NT2/D1 (cell line): ENCODE data around the gene TMEM62.
"Not testable (repeated sequence)": the region's sequence is repeated elsewhere in the genome, so short reads cannot be mapped to it uniquely, and the experiment has no call there.

Experiments used
- DNase-seq: peaks from one replicate; pipeline ENCODE4 v3.0.0-alpha.2; 2011; ENCODE audit warnings: low read depth, low spot score
- H3K27me3 ChIP-seq: 2 replicates; pipeline ENCODE4 v1.6.0; 2011; ENCODE audit warnings: mild to moderate bottlenecking; ENCODE audit not compliant: insufficient read length, insufficient read depth
- H3K36me3 ChIP-seq: 2 replicates; pipeline ENCODE4 v1.6.1; 2011; ENCODE audit warnings: mild to moderate bottlenecking, low read length, mixed read lengths; ENCODE audit not compliant: insufficient read depth, insufficient read length
- H3K4me1 ChIP-seq: 2 replicates; pipeline ENCODE4 v1.5.1; 2011; ENCODE audit not compliant: insufficient read depth, insufficient read length
- H3K4me3 ChIP-seq: 2 replicates; pipeline ENCODE4 v1.5.1; 2011; ENCODE audit warnings: low read depth; ENCODE audit not compliant: insufficient read length
- H3K9ac ChIP-seq: 2 replicates; pipeline ENCODE4 v1.6.0; 2011; ENCODE audit warnings: low read depth; ENCODE audit not compliant: insufficient read length
- H3K9me3 ChIP-seq: 2 replicates; pipeline ENCODE4 v1.5.1; 2011; ENCODE audit warnings: mild to moderate bottlenecking, low read length; ENCODE audit not compliant: insufficient read depth
- SUZ12 ChIP-seq: IDR thresholded peaks from 2 replicates; pipeline ENCODE4 v1.6.1; 2011; ENCODE audit not compliant: insufficient read length, insufficient read depth; ENCODE audit errors: extremely low read depth
- YY1 ChIP-seq: IDR thresholded peaks from 2 replicates; pipeline ENCODE4 v1.6.1; 2011; ENCODE audit not compliant: insufficient read length, insufficient read depth
- ZNF274 ChIP-seq: IDR thresholded peaks from 2 replicates; pipeline ENCODE4 v1.6.1; 2011; ENCODE audit warnings: mild to moderate bottlenecking, low read depth, low read length

Gene TMEM62

GRCh38 chr15:43193710-43194109 lies 60.3 kb downstream of the TMEM62 start:
- no peak for DNase-seq
- Histone ChIP-seq H3K4me3 (no peak overlapping the region), H3K4me1 (no peaks in the 10 kb centered on the region), H3K9ac (no peak overlapping the region), H3K9me3 (no peaks in the 10 kb centered on the region; the same call in 1 of the 2 replicates), H3K27me3 (no peaks in the 10 kb centered on the region), H3K36me3 (peaks cover 52% of the 10 kb centered on the region)
- TF ChIP-seq YY1 (no peak), ZNF274 (no peak), SUZ12 (no peak)

DNA sequence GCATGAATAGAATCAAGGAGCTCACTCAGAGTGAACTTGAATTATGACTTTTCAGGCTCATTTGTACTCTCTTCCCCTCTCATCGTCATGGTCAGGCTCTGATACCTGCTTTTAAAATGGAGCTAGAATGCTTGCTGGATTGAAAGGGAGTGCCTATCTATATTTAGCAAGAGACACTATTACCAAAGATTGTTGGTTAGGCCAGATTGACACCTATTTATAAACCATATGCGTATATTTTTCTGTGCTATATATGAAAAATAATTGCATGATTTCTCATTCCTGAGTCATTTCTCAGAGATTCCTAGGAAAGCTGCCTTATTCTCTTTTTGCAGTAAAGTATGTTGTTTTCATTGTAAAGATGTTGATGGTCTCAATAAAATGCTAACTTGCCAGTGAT lies 61.4 kb downstream of the TMEM62 start:
- TF ChIP-seq YY1 = no peak
- peaks cover 45% of the 10 kb centered on the region for H3K36me3 ChIP-seq

GRCh38 chr15:43196760-43197548 lies 63.6 kb downstream of the TMEM62 start:
- no peaks in the 10 kb centered on the region for H3K4me1 ChIP-seq
- no peak for DNase-seq
- H3K36me3 ChIP-seq = peaks cover 24% of the 10 kb centered on the region
- no peak overlapping the region for H3K4me3 ChIP-seq
- H3K9me3 ChIP-seq = no peaks in the 10 kb centered on the region; the same call in 1 of the 2 replicates
- no peaks in the 10 kb centered on the region for H3K27me3 ChIP-seq
- no peak overlapping the region for H3K9ac ChIP-seq
- TF ChIP-seq SUZ12 (no peak), ZNF274 (no peak), YY1 (no peak)

More for the DNA sequence above, 61.4 kb downstream of the TMEM62 start:
- Histone ChIP-seq H3K4me1 (no peaks in the 10 kb centered on the region), H3K9ac (no peak overlapping the region), H3K27me3 (no peaks in the 10 kb centered on the region), H3K4me3 (no peak overlapping the region), H3K9me3 (no peaks in the 10 kb centered on the region; the same call in 1 of the 2 replicates)
- no peak for DNase-seq

- not testable (repeated sequence) for H3K4me1 ChIP-seq, H3K4me3 ChIP-seq, H3K9ac ChIP-seq, H3K27me3 ChIP-seq, H3K9me3 ChIP-seq, DNase-seq
- H3K36me3 ChIP-seq = peaks cover 16% of the 10 kb centered on the region
Measured at GRCh38 chr15:43197773-43198172, 64.4 kb downstream of the TMEM62 start.

GRCh38 chr15:43198556-43198955 lies 65.2 kb downstream of the TMEM62 start:
- H3K27me3 ChIP-seq, H3K4me1 ChIP-seq: not testable (repeated sequence)
- H3K36me3 ChIP-seq = peaks cover 13% of the 10 kb centered on the region

DNA sequence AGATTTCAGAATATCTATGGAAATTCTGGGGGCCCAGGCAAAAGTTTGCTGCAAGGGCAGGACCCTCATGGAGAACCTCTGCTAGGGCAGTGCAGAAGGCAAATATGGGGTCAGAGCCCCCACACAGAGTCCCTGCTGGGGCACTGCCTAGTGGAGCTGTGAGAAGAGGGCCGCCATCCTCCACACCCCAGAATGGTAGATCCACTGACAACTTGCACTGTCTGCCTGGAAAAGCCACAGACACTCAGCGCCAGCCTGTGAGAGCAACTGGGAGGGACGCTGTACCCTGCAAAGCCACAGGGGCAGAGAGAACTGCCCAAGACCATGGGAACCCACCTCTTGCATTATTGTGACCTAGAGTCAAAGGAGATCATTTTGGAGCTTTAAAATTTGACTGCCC lies 65.6 kb downstream of the TMEM62 start:
- DNase-seq = no peak
- H3K4me3 ChIP-seq = no peak overlapping the region
- no peaks in the 10 kb centered on the region; the same call in 1 of the 2 replicates for H3K9me3 ChIP-seq
- H3K9ac ChIP-seq = no peak overlapping the region
- no peaks in the 10 kb centered on the region for H3K27me3 ChIP-seq
- TF ChIP-seq ZNF274 (no peak), SUZ12 (no peak), YY1 (no peak)
- H3K4me1 ChIP-seq = no peaks in the 10 kb centered on the region
- peaks cover 13% of the 10 kb centered on the region for H3K36me3 ChIP-seq

More at GRCh38 chr15:43198556-43198955, 65.2 kb downstream of the TMEM62 start:
- H3K9me3 ChIP-seq, H3K4me3 ChIP-seq, DNase-seq, H3K9ac ChIP-seq: not testable (repeated sequence)

- Histone ChIP-seq H3K9me3 (no peaks in the 10 kb centered on the region; the same call in 1 of the 2 replicates), H3K9ac (no peak overlapping the region), H3K4me1 (no peaks in the 10 kb centered on the region), H3K27me3 (no peaks in the 10 kb centered on the region), H3K4me3 (no peak overlapping the region), H3K36me3 (peaks cover 13% of the 10 kb centered on the region)
- TF ChIP-seq SUZ12 = no peak
- no peak for DNase-seq
Measured at GRCh38 chr15:43199945-43200488, 66.6 kb downstream of the TMEM62 start.
